IMR-90 (cell line): Measurements from ENCODE around the gene CSF1. TPM values are rescaled to one million over a fixed set of nuclear protein-coding genes. Genes with fewer than 3 reads are reported as not detected.

Experiments used
- ATAC-seq: fragments of 200-7000 bp; cut with Tn5 transposase; 2 replicates; pipeline ENCODE4 v1.9.1; 2020; ENCODE audit warnings: low read depth, mild to moderate bottlenecking, moderate library complexity
- BruUV-seq: library from RNA; stranded (reverse); fragments of 400-500 nt; replicated peaks from 2 replicates; lab custom pipeline; 2021; lab: Mats Ljungman, UMichigan
- CTCF ChIA-PET: fragments of 300-600 bp; formaldehyde crosslinking; extraction: SDS; loops from one replicate; lab custom pipeline; 2021; ENCODE audit warnings: antibody characterized with exemption; lab: Yijun Ruan, JAX
- POLR2A ChIA-PET: fragments of 300-600 bp; sonication (Branson Sonifier 250); formaldehyde crosslinking; loops from one replicate; lab custom pipeline; 2022; ENCODE audit warnings: antibody characterized with exemption; ENCODE audit not compliant: unreplicated experiment; lab: Charles Lee
- DNase-seq: peaks from one replicate; pipeline ENCODE4 v3.0.0; 2013
- H2AFZ ChIP-seq: replicated peaks from 2 replicates; pipeline ENCODE3; 2013; ENCODE audit warnings: low read length, mild to moderate bottlenecking; ENCODE audit not compliant: poor library complexity
- H2AK5ac ChIP-seq: 2 replicates; pipeline ENCODE4 v1.6.1; 2013; ENCODE audit warnings: low read depth, low read length, inconsistent platforms
- H2AK9ac ChIP-seq: replicated peaks from 2 replicates; pipeline ENCODE3; 2013; ENCODE audit warnings: mild to moderate bottlenecking, low read depth, low read length, moderate library complexity; ENCODE audit not compliant: poor library complexity
- H2BK120ac ChIP-seq: 2 replicates; pipeline ENCODE4 v1.6.1; 2013; ENCODE audit warnings: low read depth, low read length, inconsistent platforms
- H2BK15ac ChIP-seq: 3 replicates; pipeline ENCODE4 v1.6.1; 2013; ENCODE audit warnings: low read depth, low read length, inconsistent platforms
- H2BK20ac ChIP-seq: 2 replicates; pipeline ENCODE4 v1.6.1; 2013; ENCODE audit warnings: low read depth, mild to moderate bottlenecking, inconsistent platforms, low read length, moderate library complexity
- H2BK5ac ChIP-seq: 2 replicates; pipeline ENCODE4 v1.6.1; 2013; ENCODE audit warnings: mild to moderate bottlenecking, low read depth, low read length, inconsistent platforms; ENCODE audit not compliant: poor library complexity, severe bottlenecking
- H3K14ac ChIP-seq: replicated peaks from 2 replicates; pipeline ENCODE4 v1.6.1; 2013; ENCODE audit warnings: low read depth, low read length, inconsistent platforms
- H3K18ac ChIP-seq: 2 replicates; pipeline ENCODE4 v1.6.1; 2013; ENCODE audit warnings: low read depth, low read length, control low read depth
- H3K23ac ChIP-seq: 2 replicates; pipeline ENCODE4 v1.6.1; 2013; ENCODE audit warnings: low read depth, low read length, inconsistent platforms
- H3K27ac ChIP-seq: 2 replicates; pipeline ENCODE4 v1.5.1; 2013; ENCODE audit warnings: mild to moderate bottlenecking, control low read depth, low read length; ENCODE audit not compliant: insufficient read depth
- H3K27me3 ChIP-seq: 2 replicates; pipeline ENCODE4 v1.6.1; 2013; ENCODE audit warnings: low read length; ENCODE audit not compliant: control insufficient read depth, insufficient read depth
- H3K36me3 ChIP-seq: 2 replicates; pipeline ENCODE4 v1.6.1; 2013; ENCODE audit warnings: low read length, mixed read lengths; ENCODE audit not compliant: control insufficient read depth, insufficient read depth
- H3K4ac ChIP-seq: 2 replicates; pipeline ENCODE4 v1.6.1; 2013; ENCODE audit warnings: low read depth, low read length, inconsistent platforms
- H3K4me1 ChIP-seq: 2 replicates; pipeline ENCODE4 v1.6.1; 2013; ENCODE audit warnings: low read length, mixed read lengths; ENCODE audit not compliant: control insufficient read depth, insufficient read depth
- H3K4me2 ChIP-seq: 2 replicates; pipeline ENCODE4 v1.6.1; 2013; ENCODE audit warnings: low read depth, mild to moderate bottlenecking, control low read depth, low read length, moderate library complexity
- H3K4me3 ChIP-seq: 2 replicates; pipeline ENCODE4 v1.5.1; 2013; ENCODE audit warnings: low read depth, mild to moderate bottlenecking, control low read depth, low read length, moderate library complexity; ENCODE audit not compliant: insufficient read depth
- H3K56ac ChIP-seq: 2 replicates; pipeline ENCODE4 v1.6.1; 2013; ENCODE audit warnings: low read length, inconsistent platforms; ENCODE audit not compliant: insufficient read depth; ENCODE audit errors: extremely low read depth
- H3K79me1 ChIP-seq, 2 experiments: 2 replicates each; pipeline ENCODE4 v1.6.1; 2013; ENCODE audit warnings: low read length in 2 of 2, inconsistent platforms in 1 of 2, low read depth in 1 of 2
- H3K9ac ChIP-seq: 2 replicates; pipeline ENCODE4 v1.6.1; 2013; ENCODE audit warnings: low read depth, low read length, control low read depth
- H3K9me1 ChIP-seq: 2 replicates; pipeline ENCODE4 v1.6.1; 2013; ENCODE audit warnings: low read length, inconsistent platforms; ENCODE audit not compliant: insufficient read depth
- H3K9me3 ChIP-seq: 2 replicates; pipeline ENCODE4 v1.6.1; 2013; ENCODE audit warnings: low read length; ENCODE audit not compliant: control insufficient read depth, insufficient read depth
- H4K20me1 ChIP-seq: 2 replicates; pipeline ENCODE4 v1.6.1; 2013; ENCODE audit warnings: low read length, inconsistent platforms; ENCODE audit not compliant: insufficient read depth
- H4K5ac ChIP-seq: 2 replicates; pipeline ENCODE4 v1.6.1; 2013; ENCODE audit warnings: mild to moderate bottlenecking, low read depth, low read length, control low read depth
- H4K8ac ChIP-seq, 2 experiments: 2 replicates each; pipeline ENCODE4 v1.6.1; 2013; ENCODE audit warnings: low read depth in 2 of 2, low read length in 2 of 2, control low read depth in 1 of 2, inconsistent platforms in 1 of 2
- H4K91ac ChIP-seq: 2 replicates; pipeline ENCODE4 v1.6.1; 2013; ENCODE audit warnings: low read depth, low read length, inconsistent platforms; ENCODE audit not compliant: insufficient read depth
- BHLHE40 ChIP-seq: fragments of 150-350 bp; IDR thresholded peaks from 2 replicates; pipeline ENCODE4 v1.6.1; 2016; ENCODE audit warnings: mild to moderate bottlenecking, low read depth, low read length
- CEBPB ChIP-seq: IDR thresholded peaks from 2 replicates; pipeline ENCODE4 v1.6.1; 2012; ENCODE audit warnings: low read depth, low read length, improper control_type of control experiment
- CHD1 ChIP-seq: IDR thresholded peaks from 2 replicates; pipeline ENCODE4 v1.6.1; 2012; ENCODE audit warnings: low read depth, low read length, improper control_type of control experiment
- FOS ChIP-seq: fragments of 150-350 bp; IDR thresholded peaks from 2 replicates; pipeline ENCODE4 v1.6.1; 2016; ENCODE audit warnings: low read depth, low read length
- MXI1 ChIP-seq: IDR thresholded peaks from 2 replicates; pipeline ENCODE4 v1.6.1; 2012; ENCODE audit warnings: low read depth, mild to moderate bottlenecking, low read length, moderate library complexity, borderline replicate concordance
- POLR2A ChIP-seq: IDR thresholded peaks from 2 replicates; pipeline ENCODE4 v1.6.1; 2012; ENCODE audit warnings: mild to moderate bottlenecking, low read depth, low read length
- RAD21 ChIP-seq: IDR thresholded peaks from 2 replicates; pipeline ENCODE4 v1.6.1; 2012; ENCODE audit warnings: low read length, improper control_type of control experiment
- RCOR1 ChIP-seq: IDR thresholded peaks from 2 replicates; pipeline ENCODE4 v1.6.1; 2012; ENCODE audit warnings: mild to moderate bottlenecking, low read length, improper control_type of control experiment; ENCODE audit not compliant: insufficient replicate concordance
- RFX5 ChIP-seq: IDR thresholded peaks from 2 replicates; pipeline ENCODE4 v1.8.0; 2012; ENCODE audit warnings: low read depth, mild to moderate bottlenecking, low read length, moderate library complexity
- WGBS, 2 experiments: methylation state at CpG; one replicate each; pipeline versions ENCODE4 v1.1.5 to v1.1.7; 2013; ENCODE audit warnings: missing lambda C conversion rate in 2 of 2; ENCODE audit not compliant: insufficient read length in 1 of 2; ENCODE audit errors: extremely low coverage in 2 of 2; 5-methylcytosine and 5-hydroxymethylcytosine counted together
- dilution Hi-C: fragments of 300-500 bp; cut with HindIII; formaldehyde crosslinking; loops from one replicate; pipeline ENCODE4 v1.14.3; 2018; ENCODE audit warnings: low sequenced_read_pairs; ENCODE audit not compliant: unreplicated experiment
- in situ Hi-C: fragments of 300-500 bp; cut with MboI; formaldehyde crosslinking; loops from 3 replicates; pipeline ENCODE4 v1.14.3; 2019; ENCODE audit warnings: low sequenced_read_pairs, inconsistent platforms, mixed read lengths
- intact Hi-C: fragments of 100-400 bp; cut with micrococcal nuclease; formaldehyde crosslinking; loops from 2 replicates; pipeline ENCODE4 v1.10.0; 2022
- polyA plus RNA-seq, 3 experiments: library from polyadenylated mRNA; depleted of rRNA; stranded (reverse); fragments of >200 nt; gene quantifications; 2 replicates each; pipeline ENCODE4 v1.2.3, GENCODE V29; 2012; ENCODE audit warnings: low replicate concordance in 1 of 3
- total RNA-seq: library from RNA; depleted of rRNA; stranded (reverse); fragments of >200 nt; gene quantifications from 2 replicates; pipeline ENCODE4 v1.2.3, GENCODE V29; 2012
- TF ChIP-seq, protein P1 (sequence below): fragments of 150-350 bp; IDR thresholded peaks from 2 replicates; pipeline ENCODE4 v1.6.1; 2016; ENCODE audit warnings: low read depth, mild to moderate bottlenecking, low read length, moderate library complexity, borderline replicate concordance
- TF ChIP-seq, protein P2 (sequence below): fragments of 150-350 bp; IDR thresholded peaks from 2 replicates; pipeline ENCODE4 v1.6.1; 2017; ENCODE audit warnings: mild to moderate bottlenecking, antibody characterized with exemption, low read length, low read depth
- TF ChIP-seq, protein P3 (sequence below): conservative IDR thresholded peaks from 2 replicates; pipeline ENCODE4 v1.5.1; 2012; ENCODE audit warnings: mild to moderate bottlenecking, low read depth, low read length, improper control_type of control experiment

Gene CSF1
- total and polyA plus RNA-seq, 2 of the 4 experiments (the other 2 are of a cell fraction), result 14.3 to 22.0 TPM

DNA sequence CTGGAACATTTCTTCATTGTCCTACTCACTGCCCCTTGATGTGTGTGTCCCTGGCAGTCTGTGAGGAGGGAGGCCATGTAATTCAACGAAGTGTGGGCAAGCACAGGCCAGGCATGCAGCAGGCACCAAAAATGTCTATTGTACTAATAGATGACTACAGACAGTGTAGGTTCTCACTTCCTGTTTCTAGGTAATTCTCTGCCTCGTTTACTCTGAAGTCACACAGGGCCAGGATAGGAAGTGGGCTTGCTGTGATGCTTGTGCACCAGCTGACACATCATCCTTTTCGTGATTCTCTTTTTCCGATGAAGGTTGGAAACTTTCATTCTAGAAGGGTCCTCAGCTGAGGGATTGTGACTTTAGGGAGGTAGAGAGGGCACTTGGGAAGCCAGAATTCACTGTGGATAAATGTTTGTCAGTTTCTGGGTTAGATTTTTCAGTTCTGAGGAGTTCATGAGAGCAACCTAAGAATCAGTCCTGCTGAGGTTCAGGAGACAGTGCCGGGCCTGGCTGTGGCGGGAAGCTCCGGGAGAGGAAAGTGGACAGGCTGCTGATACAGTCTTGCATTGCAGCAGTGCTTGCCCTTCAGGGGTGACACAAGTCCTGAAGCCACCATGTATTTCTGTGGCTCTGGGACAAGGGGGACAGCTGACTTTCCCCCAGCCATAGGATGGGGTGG is 4.3 kb upstream of the CSF1 start:
- POLR2A ChIA-PET, result no interaction called here

More for the DNA sequence above, 4.3 kb upstream of the CSF1 start:
- Histone ChIP-seq H3K56ac (no peak overlapping the region), H3K79me1 (peaks cover 0 to 11% of the 10 kb centered on the region in 2 experiments; a peak in 1 of 4 replicates), H3K9ac (no peak overlapping the region), H4K8ac (peak overlapping the region in 1 of 2 experiments; percentile 37; a peak in 1 of 4 replicates), H2AK9ac (no peak overlapping the region), H3K36me3 (no peaks in the 10 kb centered on the region), H3K9me3 (no peaks in the 10 kb centered on the region), H2BK5ac (no peak overlapping the region), H2BK120ac (no peak overlapping the region), H2AK5ac (peak overlapping the region; percentile 14; the same call in 1 of the 2 replicates), H4K20me1 (no peaks in the 10 kb centered on the region), H3K23ac (no peak overlapping the region), H2AFZ (peak overlapping the region; percentile 63), H2BK20ac (peak overlapping the region; percentile 66; the same call in 1 of the 2 replicates), H3K27ac (no peak overlapping the region), H4K5ac (no peak overlapping the region), H2BK15ac (no peak overlapping the region; the same call in 2 of the 3 replicates), H4K91ac (no peak overlapping the region), H3K4me2 (no peak overlapping the region), H3K18ac (no peak overlapping the region), H3K4me3 (no peak overlapping the region), H3K14ac (0 out of 2 replicates have a peak overlapping the region, but pooled peaks have one; percentile 36), H3K27me3 (no peaks in the 10 kb centered on the region; the same call in 1 of the 2 replicates), H3K9me1 (peaks cover 15% of the 10 kb centered on the region; the same call in 1 of the 2 replicates), H3K4ac (peak overlapping the region; percentile 52; the same call in 1 of the 2 replicates), H3K4me1 (peaks cover 4% of the 10 kb centered on the region; the same call in 1 of the 2 replicates)
- intact Hi-C loops, result no loop called here
- CTCF ChIA-PET, result no interaction called here
- dilution Hi-C loops, result no loop called here
- 92% methylated on average over 4 of the region's 7 CpGs; no CpG with 5 or more reads in 1 of the 2 experiments for WGBS, 2 experiments
- no TSS peak for BruUV-seq
- DNase-seq (no peak), ATAC-seq (no peak)
- TF ChIP-seq RCOR1, result no peak
- no peak for TF ChIP-seq RAD21
- TF ChIP-seq RFX5, result no peak
- TF ChIP-seq CEBPB, result no peak
- TF ChIP-seq BHLHE40, result no peak
- TF ChIP-seq, protein P1, sequence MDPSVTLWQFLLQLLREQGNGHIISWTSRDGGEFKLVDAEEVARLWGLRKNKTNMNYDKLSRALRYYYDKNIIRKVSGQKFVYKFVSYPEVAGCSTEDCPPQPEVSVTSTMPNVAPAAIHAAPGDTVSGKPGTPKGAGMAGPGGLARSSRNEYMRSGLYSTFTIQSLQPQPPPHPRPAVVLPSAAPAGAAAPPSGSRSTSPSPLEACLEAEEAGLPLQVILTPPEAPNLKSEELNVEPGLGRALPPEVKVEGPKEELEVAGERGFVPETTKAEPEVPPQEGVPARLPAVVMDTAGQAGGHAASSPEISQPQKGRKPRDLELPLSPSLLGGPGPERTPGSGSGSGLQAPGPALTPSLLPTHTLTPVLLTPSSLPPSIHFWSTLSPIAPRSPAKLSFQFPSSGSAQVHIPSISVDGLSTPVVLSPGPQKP, result no peak
- TF ChIP-seq, protein P2, sequence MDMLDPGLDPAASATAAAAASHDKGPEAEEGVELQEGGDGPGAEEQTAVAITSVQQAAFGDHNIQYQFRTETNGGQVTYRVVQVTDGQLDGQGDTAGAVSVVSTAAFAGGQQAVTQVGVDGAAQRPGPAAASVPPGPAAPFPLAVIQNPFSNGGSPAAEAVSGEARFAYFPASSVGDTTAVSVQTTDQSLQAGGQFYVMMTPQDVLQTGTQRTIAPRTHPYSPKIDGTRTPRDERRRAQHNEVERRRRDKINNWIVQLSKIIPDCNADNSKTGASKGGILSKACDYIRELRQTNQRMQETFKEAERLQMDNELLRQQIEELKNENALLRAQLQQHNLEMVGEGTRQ, result no peak
- no peak for TF ChIP-seq POLR2A
- TF ChIP-seq FOS, result no peak
- TF ChIP-seq MXI1, result no peak
- no peak for TF ChIP-seq CHD1
- TF ChIP-seq, protein P3, sequence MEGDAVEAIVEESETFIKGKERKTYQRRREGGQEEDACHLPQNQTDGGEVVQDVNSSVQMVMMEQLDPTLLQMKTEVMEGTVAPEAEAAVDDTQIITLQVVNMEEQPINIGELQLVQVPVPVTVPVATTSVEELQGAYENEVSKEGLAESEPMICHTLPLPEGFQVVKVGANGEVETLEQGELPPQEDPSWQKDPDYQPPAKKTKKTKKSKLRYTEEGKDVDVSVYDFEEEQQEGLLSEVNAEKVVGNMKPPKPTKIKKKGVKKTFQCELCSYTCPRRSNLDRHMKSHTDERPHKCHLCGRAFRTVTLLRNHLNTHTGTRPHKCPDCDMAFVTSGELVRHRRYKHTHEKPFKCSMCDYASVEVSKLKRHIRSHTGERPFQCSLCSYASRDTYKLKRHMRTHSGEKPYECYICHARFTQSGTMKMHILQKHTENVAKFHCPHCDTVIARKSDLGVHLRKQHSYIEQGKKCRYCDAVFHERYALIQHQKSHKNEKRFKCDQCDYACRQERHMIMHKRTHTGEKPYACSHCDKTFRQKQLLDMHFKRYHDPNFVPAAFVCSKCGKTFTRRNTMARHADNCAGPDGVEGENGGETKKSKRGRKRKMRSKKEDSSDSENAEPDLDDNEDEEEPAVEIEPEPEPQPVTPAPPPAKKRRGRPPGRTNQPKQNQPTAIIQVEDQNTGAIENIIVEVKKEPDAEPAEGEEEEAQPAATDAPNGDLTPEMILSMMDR, result no peak
- in situ Hi-C loops, result loop anchor here (25.0 kb wide), 1 partner anchor 119 kb away; no protein-coding TSS in a partner anchor
